Esophagus (tissue), 2 donors: Measurements from ENCODE around the gene EPHB2. TPM values are rescaled to one million over a fixed set of nuclear protein-coding genes. Genes with fewer than 3 reads are reported as not detected.

Source experiments
- H3K27ac ChIP-seq, 2 donors: one replicate each; pipeline ENCODE4 v1.5.1; 2013; ENCODE audit warnings: low read depth in 2 of 2, mild to moderate bottlenecking in 2 of 2, inconsistent platforms in 1 of 2, low read length in 1 of 2, moderate library complexity in 1 of 2
- H3K27me3 ChIP-seq, 2 donors: one replicate each; pipeline ENCODE4 v1.6.1; 2013; ENCODE audit warnings: low read length in 2 of 2, control low read depth in 1 of 2, mild to moderate bottlenecking in 1 of 2; ENCODE audit not compliant: insufficient read depth in 2 of 2, control insufficient read depth in 1 of 2
- H3K36me3 ChIP-seq, 2 donors: one replicate each; pipeline ENCODE4 v1.6.1; 2013; ENCODE audit warnings: low read length in 1 of 2; ENCODE audit not compliant: control insufficient read depth in 2 of 2, insufficient read depth in 2 of 2
- H3K4me1 ChIP-seq, 2 donors: one replicate each; pipeline ENCODE4 v1.6.1; 2013; ENCODE audit warnings: low read length in 1 of 2; ENCODE audit not compliant: control insufficient read depth in 2 of 2, insufficient read depth in 2 of 2
- H3K4me3 ChIP-seq, 2 donors: one replicate each; pipeline ENCODE4 v1.5.1; 2013; ENCODE audit warnings: low read length in 2 of 2, mild to moderate bottlenecking in 2 of 2, low read depth in 1 of 2, moderate library complexity in 1 of 2
- H3K9me3 ChIP-seq, 2 donors: one replicate each; pipeline ENCODE4 v1.6.1; 2013; ENCODE audit warnings: mild to moderate bottlenecking in 2 of 2, low read depth in 1 of 2, low read length in 1 of 2, moderate library complexity in 1 of 2; ENCODE audit not compliant: control insufficient read depth in 2 of 2, insufficient read depth in 1 of 2
- WGBS, 2 donors: extraction: QIAGEN DNeasy Blood & Tissue Kit; methylation state at CpG; one replicate each; pipeline ENCODE4 v1.1.7; 2013; 5-methylcytosine and 5-hydroxymethylcytosine counted together
- polyA plus RNA-seq, 2 donors: library from polyadenylated mRNA; stranded (reverse); fragments of 200-250 nt; gene quantifications; one replicate each; pipeline ENCODE4 v1.2.3, GENCODE V29; 2013
- donor health status: healthy with polysubstance abuse.
- donor health status: Bipolar disorder and iron deficiency.

Gene EPHB2
- polyA plus RNA-seq, 2 donors = 0.08 to 0.16 TPM

- H3K4me3 ChIP-seq = no peak overlapping the region
Measured at GRCh38 chr1:22825486-22826189, 115.0 kb downstream of the EPHB2 start.

GRCh38 chr1:22826604-22827580 is 116.3 kb downstream of the EPHB2 start:
- Histone ChIP-seq H3K27ac (peak overlapping the region; percentile 46 to 63), H3K36me3 (no peaks in the 10 kb centered on the region), H3K4me1 (peaks cover 9 to 36% of the 10 kb centered on the region in 2 donors), H3K27me3 (no peaks in the 10 kb centered on the region), H3K4me3 (no peak overlapping the region), H3K9me3 (no peaks in the 10 kb centered on the region)
- 63 to 70% methylated on average over 15 of the region's 15 CpGs for WGBS, 2 donors

More at GRCh38 chr1:22825486-22826189, 115.0 kb downstream of the EPHB2 start:
- 51 to 55% methylated on average over 4 of the region's 4 CpGs for WGBS, 2 donors
- Histone ChIP-seq H3K9me3 (no peaks in the 10 kb centered on the region), H3K4me1 (peaks cover 6 to 31% of the 10 kb centered on the region in 2 donors), H3K36me3 (no peaks in the 10 kb centered on the region), H3K27ac (no peak overlapping the region), H3K27me3 (no peaks in the 10 kb centered on the region)

- Histone ChIP-seq H3K9me3 (no peaks in the 10 kb centered on the region), H3K27me3 (no peaks in the 10 kb centered on the region), H3K36me3 (no peaks in the 10 kb centered on the region), H3K4me1 (peaks cover 10 to 38% of the 10 kb centered on the region in 2 donors), H3K27ac (no peak overlapping the region), H3K4me3 (no peak overlapping the region)
- WGBS, 2 donors = 65 to 70% methylated on average over 9 of the region's 9 CpGs
Measured at GRCh38 chr1:22827666-22828483, 117.2 kb downstream of the EPHB2 start.

- H3K27me3 ChIP-seq = no peaks in the 10 kb centered on the region
- no peaks in the 10 kb centered on the region for H3K9me3 ChIP-seq
- no peak overlapping the region for H3K4me3 ChIP-seq
- 63 to 77% methylated on average over 15 of the region's 15 CpGs for whole genome bisulfite sequencing, 2 donors
- no peaks in the 10 kb centered on the region for H3K36me3 ChIP-seq
- H3K4me1 ChIP-seq = peaks cover 10 to 38% of the 10 kb centered on the region in 2 donors
- H3K27ac ChIP-seq = peak overlapping the region; percentile 68 to 87
Measured at GRCh38 chr1:22828484-22829308, 118.1 kb downstream of the EPHB2 start.

GRCh38 chr1:22829309-22829989 is 118.8 kb downstream of the EPHB2 start:
- H3K27me3 ChIP-seq = no peaks in the 10 kb centered on the region
- H3K4me3 ChIP-seq = no peak overlapping the region
- WGBS, 2 donors = 41 to 62% methylated on average over 12 of the region's 12 CpGs
- no peaks in the 10 kb centered on the region for H3K9me3 ChIP-seq
- peaks cover 10 to 38% of the 10 kb centered on the region in 2 donors for H3K4me1 ChIP-seq
- peak overlapping the region; percentile 68 to 87 for H3K27ac ChIP-seq
- no peaks in the 10 kb centered on the region for H3K36me3 ChIP-seq

- peaks cover 10 to 38% of the 10 kb centered on the region in 2 donors for H3K4me1 ChIP-seq
- H3K36me3 ChIP-seq = no peaks in the 10 kb centered on the region
- H3K27ac ChIP-seq = peak overlapping the region; percentile 68 to 87
Measured at GRCh38 chr1:22830041-22830566, 119.5 kb downstream of the EPHB2 start.

GRCh38 chr1:22830757-22831340 is 120.2 kb downstream of the EPHB2 start:
- Histone ChIP-seq H3K36me3 (no peaks in the 10 kb centered on the region), H3K4me1 (peaks cover 10 to 38% of the 10 kb centered on the region in 2 donors), H3K9me3 (no peaks in the 10 kb centered on the region), H3K27ac (peak overlapping the region in 1 of 2 donors; percentile 94), H3K27me3 (no peaks in the 10 kb centered on the region), H3K4me3 (no peak overlapping the region)
- WGBS, 2 donors = 65% methylated on average over 7 of the region's 7 CpGs

More at GRCh38 chr1:22830041-22830566, 119.5 kb downstream of the EPHB2 start:
- 44 to 60% methylated on average over 6 of the region's 6 CpGs for WGBS, 2 donors
- no peaks in the 10 kb centered on the region for H3K27me3 ChIP-seq
- H3K9me3 ChIP-seq = no peaks in the 10 kb centered on the region
- no peak overlapping the region for H3K4me3 ChIP-seq
